ENCODE data around the gene MAPK1.

GRCh38 chr22:21761086-21761485, 106.4 kb downstream of the MAPK1 start:
- TF ChIP-seq CTCF (conservative IDR thresholded peaks at IDR 0.05; ENCODE audit: low read length) = no peak
- no peak for TF ChIP-seq EZH2phosphoT487 (IDR thresholded peaks at IDR 0.05; ENCODE audit: borderline replicate concordance, low read depth, low read length)
